Measurements from ENCODE around the gene CDK15.

The CDK15 gene

DNA sequence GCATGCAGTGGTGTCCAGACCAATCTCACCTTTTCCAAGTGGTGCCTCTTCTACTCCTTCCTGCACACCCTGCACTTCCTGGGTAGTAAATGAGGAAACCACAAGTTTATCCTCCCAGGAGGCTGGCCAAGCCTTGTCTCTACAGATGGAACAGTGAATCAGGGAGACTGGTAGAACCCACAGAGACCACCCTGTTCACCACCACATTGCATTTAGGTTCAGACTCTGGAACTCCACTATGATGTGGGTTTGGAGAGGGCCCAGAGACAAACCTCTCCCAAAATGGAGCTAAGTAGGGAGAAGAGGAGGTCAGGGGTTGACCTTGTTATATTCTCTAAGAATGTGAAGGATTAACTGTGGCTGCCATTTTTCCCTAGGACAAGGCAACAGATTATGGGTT is 124.5 kb downstream of the CDK15 start:
- Histone ChIP-seq H3K27me3 (ENCODE audit: low read depth, low read length) (no peaks in the 10 kb centered on the region), H3K36me3 (ENCODE audit: control insufficient read depth in 1 of 2, insufficient read depth in 2 of 2, low read length in 2 of 2) (no peaks in the 10 kb centered on the region), H3K4me1 (ENCODE audit: control insufficient read depth in 1 of 2, insufficient read depth in 2 of 2, low read length in 2 of 2) (no peaks in the 10 kb centered on the region), H3K27ac (ENCODE audit: low read length) (no peak overlapping the region), H3K4me3 (ENCODE audit: low read depth in 1 of 2, low read length in 2 of 2) (no peak overlapping the region), H3K9me3 (ENCODE audit: control insufficient read depth in 1 of 2, low read length in 2 of 2) (no peaks in the 10 kb centered on the region)

DNA sequence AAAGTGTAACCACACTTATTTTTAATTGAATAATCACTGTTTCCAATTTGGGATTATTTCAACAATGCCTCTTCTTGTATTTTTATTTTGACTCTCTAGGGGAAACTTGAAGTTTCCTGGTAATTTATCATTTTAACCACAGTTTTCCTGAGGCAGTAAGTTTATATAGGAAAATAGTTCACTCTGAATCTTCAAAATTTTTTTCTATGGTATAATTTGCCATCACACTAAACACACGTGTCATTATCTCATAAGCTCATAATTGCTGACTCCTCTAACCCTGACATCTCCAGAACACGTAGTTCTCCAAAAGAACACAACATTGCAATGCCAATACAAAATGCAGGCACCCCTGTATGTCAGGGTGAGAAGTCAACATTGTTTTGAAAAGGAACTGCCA is 125.1 kb downstream of the CDK15 start:
- Histone ChIP-seq H3K9me3 (ENCODE audit: control insufficient read depth in 1 of 2, low read length in 2 of 2) (no peaks in the 10 kb centered on the region), H3K4me3 (ENCODE audit: low read depth in 1 of 2, low read length in 2 of 2) (no peak overlapping the region), H3K27me3 (ENCODE audit: low read depth, low read length) (no peaks in the 10 kb centered on the region), H3K36me3 (ENCODE audit: control insufficient read depth in 1 of 2, insufficient read depth in 2 of 2, low read length in 2 of 2) (no peaks in the 10 kb centered on the region), H3K4me1 (ENCODE audit: control insufficient read depth in 1 of 2, insufficient read depth in 2 of 2, low read length in 2 of 2) (no peaks in the 10 kb centered on the region), H3K27ac (ENCODE audit: low read length) (no peak overlapping the region)

DNA sequence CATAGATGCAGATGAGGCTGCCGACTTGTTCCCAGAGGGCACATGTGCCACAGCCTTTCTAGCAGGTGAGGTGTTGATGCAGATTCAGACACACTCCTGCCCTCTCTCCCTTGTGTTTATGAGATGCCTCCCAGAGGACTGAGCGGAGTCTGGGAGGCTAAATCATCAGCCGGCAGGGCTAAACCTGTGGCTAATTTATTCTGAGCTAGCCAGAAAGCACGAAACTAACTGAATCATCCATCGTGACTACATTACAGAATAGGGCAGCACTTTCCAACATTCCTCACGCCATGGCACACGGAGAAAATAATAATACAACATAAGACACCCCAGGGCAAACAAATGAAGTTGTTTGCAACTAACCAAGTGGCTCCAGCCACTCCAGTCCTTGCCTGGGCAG is 125.6 kb downstream of the CDK15 start:
- no peaks in the 10 kb centered on the region for H3K36me3 ChIP-seq (ENCODE audit: control insufficient read depth in 1 of 2, insufficient read depth in 2 of 2, low read length in 2 of 2)

DNA sequence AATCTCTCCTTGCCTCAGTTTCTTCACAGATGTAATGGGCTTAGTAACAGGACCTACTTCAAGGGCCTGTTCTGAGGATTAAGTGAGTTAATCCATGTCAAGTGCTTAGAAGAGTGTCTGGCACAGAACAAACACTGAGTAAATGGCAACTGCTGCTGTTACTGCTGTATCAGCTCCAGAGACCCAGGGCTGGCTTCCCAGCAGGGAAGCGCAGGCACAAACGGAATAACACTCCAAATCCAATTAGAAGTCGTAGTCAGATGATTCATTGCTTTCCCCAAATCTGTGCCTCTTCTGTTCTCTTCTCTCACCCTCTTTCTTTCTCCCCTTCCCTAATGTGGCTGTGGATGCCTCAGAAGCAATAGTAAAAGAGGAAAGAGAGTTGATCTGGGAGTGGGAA is 126.2 kb downstream of the CDK15 start:
- no peaks in the 10 kb centered on the region for H3K4me1 ChIP-seq (ENCODE audit: control insufficient read depth in 1 of 2, insufficient read depth in 2 of 2, low read length in 2 of 2)
- H3K36me3 ChIP-seq (ENCODE audit: control insufficient read depth in 1 of 2, insufficient read depth in 2 of 2, low read length in 2 of 2): no peaks in the 10 kb centered on the region
- H3K27ac ChIP-seq (ENCODE audit: low read length): no peak overlapping the region
- no peak overlapping the region for H3K4me3 ChIP-seq (ENCODE audit: low read depth in 1 of 2, low read length in 2 of 2)
- no peaks in the 10 kb centered on the region for H3K9me3 ChIP-seq (ENCODE audit: control insufficient read depth in 1 of 2, low read length in 2 of 2)
- H3K27me3 ChIP-seq (ENCODE audit: low read depth, low read length): no peaks in the 10 kb centered on the region

More for the DNA sequence above, 125.6 kb downstream of the CDK15 start:
- Histone ChIP-seq H3K27ac (ENCODE audit: low read length) (no peak overlapping the region), H3K4me1 (ENCODE audit: control insufficient read depth in 1 of 2, insufficient read depth in 2 of 2, low read length in 2 of 2) (no peaks in the 10 kb centered on the region), H3K9me3 (ENCODE audit: control insufficient read depth in 1 of 2, low read length in 2 of 2) (no peaks in the 10 kb centered on the region), H3K27me3 (ENCODE audit: low read depth, low read length) (no peaks in the 10 kb centered on the region), H3K4me3 (ENCODE audit: low read depth in 1 of 2, low read length in 2 of 2) (no peak overlapping the region)

DNA sequence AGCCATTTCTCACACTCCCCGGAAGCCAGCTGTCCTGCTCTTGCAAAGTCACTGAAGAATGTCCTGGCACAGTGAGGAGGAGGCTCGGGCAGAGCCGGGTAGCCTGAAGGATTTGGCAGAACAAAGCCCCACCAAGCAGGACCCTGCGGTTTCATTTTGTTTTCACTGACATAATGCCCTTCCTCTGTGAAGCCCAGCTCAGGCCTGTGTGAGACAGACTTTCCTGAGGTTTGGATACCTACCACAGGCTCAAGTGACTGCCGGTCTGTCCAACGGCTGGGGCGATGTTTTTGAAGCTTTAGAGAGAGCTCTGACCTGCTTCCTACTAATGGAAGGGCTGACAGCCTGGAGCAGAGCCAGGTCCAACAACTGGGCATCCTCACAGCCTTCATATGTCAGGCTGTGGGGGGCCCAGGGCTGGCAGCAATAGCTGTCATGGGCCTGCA is 127.5 kb downstream of the CDK15 start:
- Histone ChIP-seq H3K27ac (ENCODE audit: low read length) (no peak overlapping the region), H3K4me1 (ENCODE audit: control insufficient read depth in 1 of 2, insufficient read depth in 2 of 2, low read length in 2 of 2) (no peaks in the 10 kb centered on the region), H3K36me3 (ENCODE audit: control insufficient read depth in 1 of 2, insufficient read depth in 2 of 2, low read length in 2 of 2) (no peaks in the 10 kb centered on the region), H3K4me3 (ENCODE audit: low read depth in 1 of 2, low read length in 2 of 2) (no peak overlapping the region), H3K27me3 (ENCODE audit: low read depth, low read length) (no peaks in the 10 kb centered on the region), H3K9me3 (ENCODE audit: control insufficient read depth in 1 of 2, low read length in 2 of 2) (no peaks in the 10 kb centered on the region)

DNA sequence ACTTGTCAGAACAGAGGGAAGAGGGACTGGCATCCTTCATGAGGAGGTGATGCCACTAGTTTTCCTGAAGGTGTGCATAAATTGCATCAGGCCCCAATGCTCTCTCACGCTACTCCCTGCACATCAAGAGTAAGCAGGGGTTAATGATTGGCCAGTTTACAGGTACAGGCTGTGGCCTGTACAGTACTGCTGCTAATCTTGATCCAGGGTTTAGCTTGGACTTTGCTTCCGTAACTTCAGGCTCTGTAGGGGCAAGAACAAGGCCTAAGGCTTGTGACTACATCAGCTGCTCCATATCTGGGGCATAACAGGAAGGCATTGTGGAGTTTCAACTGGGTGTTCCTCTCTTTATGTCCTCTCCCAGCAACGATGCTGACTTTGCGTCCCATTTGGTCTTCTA is 130.5 kb downstream of the CDK15 start:
- H3K9me3 ChIP-seq (ENCODE audit: control insufficient read depth in 1 of 2, low read length in 2 of 2): no peaks in the 10 kb centered on the region
- no peaks in the 10 kb centered on the region for H3K36me3 ChIP-seq (ENCODE audit: control insufficient read depth in 1 of 2, insufficient read depth in 2 of 2, low read length in 2 of 2)
- no peak overlapping the region for H3K4me3 ChIP-seq (ENCODE audit: low read depth in 1 of 2, low read length in 2 of 2)
- H3K27me3 ChIP-seq (ENCODE audit: low read depth, low read length): no peaks in the 10 kb centered on the region
- no peaks in the 10 kb centered on the region for H3K4me1 ChIP-seq (ENCODE audit: control insufficient read depth in 1 of 2, insufficient read depth in 2 of 2, low read length in 2 of 2)
- H3K27ac ChIP-seq (ENCODE audit: low read length): no peak overlapping the region

DNA sequence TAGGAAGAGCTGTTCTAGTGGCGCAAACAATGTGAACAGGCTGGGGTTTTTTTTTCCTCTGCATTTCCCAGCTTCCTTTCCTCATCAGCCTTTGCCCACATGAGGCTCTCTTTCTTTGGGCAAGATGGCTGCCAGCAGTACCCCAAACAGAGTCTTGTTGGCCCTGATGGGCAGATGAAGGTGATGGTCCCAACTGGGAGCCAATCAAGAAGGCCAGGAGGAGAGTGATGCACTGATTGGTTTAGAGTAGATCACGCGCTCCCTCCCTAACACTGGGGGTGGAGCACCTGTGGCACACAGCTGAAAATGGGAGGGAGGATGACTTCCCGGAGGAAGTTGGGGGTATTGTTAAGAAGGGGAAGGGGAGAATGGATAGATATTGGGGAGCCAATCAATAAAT is 131.0 kb downstream of the CDK15 start:
- no peaks in the 10 kb centered on the region for H3K27me3 ChIP-seq (ENCODE audit: low read depth, low read length)
- H3K4me1 ChIP-seq (ENCODE audit: control insufficient read depth in 1 of 2, insufficient read depth in 2 of 2, low read length in 2 of 2): no peaks in the 10 kb centered on the region
- no peak overlapping the region for H3K27ac ChIP-seq (ENCODE audit: low read length)
- H3K4me3 ChIP-seq (ENCODE audit: low read depth in 1 of 2, low read length in 2 of 2): no peak overlapping the region
- H3K36me3 ChIP-seq (ENCODE audit: control insufficient read depth in 1 of 2, insufficient read depth in 2 of 2, low read length in 2 of 2): no peaks in the 10 kb centered on the region
- no peaks in the 10 kb centered on the region for H3K9me3 ChIP-seq (ENCODE audit: control insufficient read depth in 1 of 2, low read length in 2 of 2)

DNA sequence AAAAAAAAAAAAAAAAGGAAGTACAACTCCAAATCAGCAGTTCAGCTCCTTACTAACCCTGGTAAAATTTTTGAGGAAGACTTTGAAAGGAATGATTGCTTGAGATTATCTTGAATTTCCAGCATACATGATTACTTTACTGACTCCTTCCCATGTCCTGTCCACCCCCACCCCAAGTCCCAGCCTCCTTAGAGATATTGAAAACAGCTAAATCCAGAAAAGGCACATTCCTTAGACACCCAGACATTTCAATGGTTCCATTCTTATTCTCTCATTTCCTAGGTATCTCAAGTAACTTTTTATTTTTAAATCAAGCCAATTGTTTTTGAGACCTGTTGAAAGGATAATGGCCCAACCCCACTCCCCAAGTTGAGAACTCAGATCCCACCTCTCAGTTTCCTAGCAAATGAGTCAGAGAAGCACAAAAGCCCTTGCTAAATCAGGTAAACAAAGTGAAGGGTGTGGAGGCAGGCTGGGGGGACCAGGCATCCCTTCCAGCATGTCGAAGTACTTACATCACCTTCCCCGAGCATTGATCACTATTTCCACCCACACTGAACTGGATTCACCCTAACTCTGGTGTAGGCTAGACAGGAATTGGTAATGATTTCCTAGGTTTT is 131.9 kb downstream of the CDK15 start:
- Histone ChIP-seq H3K36me3 (ENCODE audit: control insufficient read depth in 1 of 2, insufficient read depth in 2 of 2, low read length in 2 of 2) (no peaks in the 10 kb centered on the region), H3K4me3 (ENCODE audit: low read depth in 1 of 2, low read length in 2 of 2) (no peak overlapping the region), H3K27me3 (ENCODE audit: low read depth, low read length) (no peaks in the 10 kb centered on the region), H3K4me1 (ENCODE audit: control insufficient read depth in 1 of 2, insufficient read depth in 2 of 2, low read length in 2 of 2) (no peaks in the 10 kb centered on the region), H3K27ac (ENCODE audit: low read length) (no peak overlapping the region), H3K9me3 (ENCODE audit: control insufficient read depth in 1 of 2, low read length in 2 of 2) (no peaks in the 10 kb centered on the region)

DNA sequence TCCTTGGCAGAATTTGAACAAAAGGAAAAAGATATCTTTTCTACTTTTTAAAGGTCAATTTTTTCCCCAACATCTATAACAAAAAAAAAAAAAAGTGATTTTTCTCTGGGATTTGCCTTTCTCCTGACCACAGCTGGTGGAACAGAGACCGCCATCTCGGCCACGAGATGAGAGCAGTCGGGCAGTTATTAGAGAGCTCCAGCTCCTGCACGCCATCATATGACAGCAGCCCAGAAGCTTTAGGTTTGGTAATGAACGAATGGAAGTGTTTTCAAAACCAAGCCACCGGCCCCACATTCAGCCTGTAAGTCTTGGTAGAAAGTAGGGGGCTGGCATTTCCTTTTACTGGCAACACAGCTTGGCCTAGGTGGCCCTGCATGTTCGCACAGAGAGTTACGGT is 132.4 kb downstream of the CDK15 start:
- Histone ChIP-seq H3K27me3 (ENCODE audit: low read depth, low read length) (no peaks in the 10 kb centered on the region), H3K36me3 (ENCODE audit: control insufficient read depth in 1 of 2, insufficient read depth in 2 of 2, low read length in 2 of 2) (no peaks in the 10 kb centered on the region), H3K27ac (ENCODE audit: low read length) (no peak overlapping the region), H3K4me3 (ENCODE audit: low read depth in 1 of 2, low read length in 2 of 2) (no peak overlapping the region), H3K4me1 (ENCODE audit: control insufficient read depth in 1 of 2, insufficient read depth in 2 of 2, low read length in 2 of 2) (no peaks in the 10 kb centered on the region), H3K9me3 (ENCODE audit: control insufficient read depth in 1 of 2, low read length in 2 of 2) (no peaks in the 10 kb centered on the region)

DNA sequence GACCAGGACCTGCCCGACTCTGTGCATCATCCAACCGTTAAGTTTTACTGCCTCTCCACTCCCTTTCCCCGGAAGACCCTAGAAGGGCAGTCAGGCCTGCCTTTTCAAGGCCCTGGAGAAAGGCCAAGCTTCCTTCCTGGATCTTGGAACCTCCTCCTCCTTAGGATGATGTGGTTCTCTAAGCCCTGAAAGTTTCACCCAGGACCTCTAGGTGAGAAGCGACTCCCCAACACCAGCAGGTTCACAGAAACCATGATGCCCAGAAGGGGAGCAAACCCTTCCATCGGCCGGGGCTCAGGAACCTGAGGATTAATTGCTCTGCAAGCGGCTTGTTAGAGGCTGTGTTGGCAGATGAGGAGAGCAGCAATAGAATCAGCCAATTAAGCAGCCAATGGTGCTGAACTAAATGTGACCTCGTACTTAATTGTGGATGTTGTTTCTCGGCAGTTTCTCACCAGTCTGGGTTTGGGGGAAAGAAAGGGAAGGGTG is 133.2 kb downstream of the CDK15 start:
- H3K36me3 ChIP-seq (ENCODE audit: control insufficient read depth in 1 of 2, insufficient read depth in 2 of 2, low read length in 2 of 2): no peaks in the 10 kb centered on the region
- no peak overlapping the region for H3K27ac ChIP-seq (ENCODE audit: low read length)
- no peaks in the 10 kb centered on the region for H3K9me3 ChIP-seq (ENCODE audit: control insufficient read depth in 1 of 2, low read length in 2 of 2)
- no peak overlapping the region for H3K4me3 ChIP-seq (ENCODE audit: low read depth in 1 of 2, low read length in 2 of 2)
- H3K27me3 ChIP-seq (ENCODE audit: low read depth, low read length): no peaks in the 10 kb centered on the region
- no peaks in the 10 kb centered on the region for H3K4me1 ChIP-seq (ENCODE audit: control insufficient read depth in 1 of 2, insufficient read depth in 2 of 2, low read length in 2 of 2)

DNA sequence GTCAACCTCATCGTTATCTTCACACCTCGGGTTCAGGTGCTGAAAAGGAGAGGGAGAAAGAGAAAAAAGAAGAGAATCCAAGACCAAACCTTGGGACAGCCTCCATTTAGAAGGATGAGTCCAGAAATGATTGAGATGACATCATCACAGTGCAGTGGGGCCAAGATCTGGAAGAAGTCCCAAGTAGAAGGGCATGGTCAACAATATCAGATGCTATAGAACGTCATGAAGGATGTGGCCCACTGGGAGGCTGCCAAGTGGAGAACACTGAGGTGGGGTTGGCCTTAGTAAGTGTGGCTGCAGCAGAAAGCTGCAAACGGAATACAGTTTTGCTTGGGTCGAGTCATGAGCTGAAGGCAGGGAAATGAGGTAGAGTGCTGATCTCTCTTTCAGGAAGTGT is 136.2 kb downstream of the CDK15 start:
- no peaks in the 10 kb centered on the region for H3K9me3 ChIP-seq (ENCODE audit: control insufficient read depth in 1 of 2, low read length in 2 of 2)
- no peak overlapping the region for H3K27ac ChIP-seq (ENCODE audit: low read length)
- H3K36me3 ChIP-seq (ENCODE audit: control insufficient read depth in 1 of 2, insufficient read depth in 2 of 2, low read length in 2 of 2): no peaks in the 10 kb centered on the region
- H3K27me3 ChIP-seq (ENCODE audit: low read depth, low read length): no peaks in the 10 kb centered on the region
- no peaks in the 10 kb centered on the region for H3K4me1 ChIP-seq (ENCODE audit: control insufficient read depth in 1 of 2, insufficient read depth in 2 of 2, low read length in 2 of 2)
- no peak overlapping the region for H3K4me3 ChIP-seq (ENCODE audit: low read depth in 1 of 2, low read length in 2 of 2)
